SK-N-SH treated with all-trans-retinoic acid at 6 μM for 48 hours (cell line): ENCODE results near the gene OR10G4.

Experiments used
- ATAC-seq: fragments of 200-7000 bp; cut with Tn5 transposase; 3 replicates; pipeline ENCODE4 v1.9.1; 2020; ENCODE audit warnings: mild to moderate bottlenecking, moderate library complexity
- ARNTL ChIP-seq: fragments of 450-650 bp; formaldehyde crosslinking; IDR thresholded peaks from 2 replicates; pipeline ENCODE4 v1.5.0; 2020; ENCODE audit warnings: low read depth, mild to moderate bottlenecking, moderate library complexity, borderline replicate concordance
- BACH2 ChIP-seq: fragments of 250-450 bp; sonication (Bioruptor Pico); IDR thresholded peaks from 2 replicates; pipeline ENCODE4 v1.9.0; 2021; ENCODE audit warnings: mild to moderate bottlenecking, borderline replicate concordance
- CSDC2 ChIP-seq: fragments of 250-450 bp; sonication (Bioruptor Pico); IDR thresholded peaks from 2 replicates; pipeline ENCODE4 v1.5.0; 2020; ENCODE audit warnings: mild to moderate bottlenecking, moderate library complexity
- ESRRG ChIP-seq: fragments of 250-450 bp; sonication (Bioruptor Pico); IDR thresholded peaks from 2 replicates; pipeline ENCODE4 v1.6.1; 2021; ENCODE audit warnings: mild to moderate bottlenecking
- GLIS3 ChIP-seq: fragments of 250-450 bp; sonication (Bioruptor Pico); IDR thresholded peaks from 2 replicates; pipeline ENCODE4 v1.5.0; 2020; ENCODE audit warnings: mild to moderate bottlenecking, moderate library complexity
- ISL1 ChIP-seq: fragments of 250-450 bp; sonication (Bioruptor Pico); IDR thresholded peaks from 2 replicates; pipeline ENCODE4 v2.1.2; 2022; ENCODE audit warnings: mild to moderate bottlenecking, moderate library complexity
- OSR1 ChIP-seq: fragments of 250-450 bp; sonication (Bioruptor Pico); IDR thresholded peaks from 2 replicates; pipeline ENCODE4 v1.8.0; 2022; ENCODE audit warnings: moderate library complexity, mild to moderate bottlenecking, inconsistent platforms
- PPARA ChIP-seq: fragments of 250-450 bp; sonication (Bioruptor Pico); IDR thresholded peaks from 2 replicates; pipeline ENCODE4 v1.5.0; 2020; ENCODE audit warnings: mild to moderate bottlenecking, borderline replicate concordance
- RARB ChIP-seq: fragments of 250-450 bp; sonication (Bioruptor Pico); IDR thresholded peaks from 2 replicates; pipeline ENCODE4 v1.8.0; 2021; ENCODE audit warnings: mild to moderate bottlenecking, moderate library complexity
- SNAI2 ChIP-seq: fragments of 250-450 bp; sonication (Bioruptor Pico); IDR thresholded peaks from 2 replicates; pipeline ENCODE4 v1.5.0; 2020; ENCODE audit warnings: mild to moderate bottlenecking, moderate library complexity
- TCF4 ChIP-seq: fragments of 250-450 bp; sonication (Bioruptor Pico); IDR thresholded peaks from 2 replicates; pipeline ENCODE4 v1.8.0; 2021; ENCODE audit warnings: mild to moderate bottlenecking, moderate library complexity, borderline replicate concordance
- ZFP3 ChIP-seq: fragments of 250-450 bp; sonication (Bioruptor Pico); IDR thresholded peaks from 2 replicates; pipeline ENCODE4 v1.5.0; 2020; ENCODE audit warnings: mild to moderate bottlenecking, moderate library complexity
- ZFP30 ChIP-seq: fragments of 450-650 bp; formaldehyde crosslinking; IDR thresholded peaks from 2 replicates; pipeline ENCODE4 v1.5.0; 2022; ENCODE audit warnings: mild to moderate bottlenecking, moderate library complexity
- ZNF565 ChIP-seq: fragments of 450-650 bp; formaldehyde crosslinking; conservative IDR thresholded peaks from 2 replicates; pipeline ENCODE4 v1.5.0; 2020; ENCODE audit warnings: low read depth, mild to moderate bottlenecking, moderate library complexity
- ZNF8 ChIP-seq: fragments of 450-650 bp; formaldehyde crosslinking; IDR thresholded peaks from 2 replicates; pipeline ENCODE4 v1.5.0; 2020; ENCODE audit warnings: mild to moderate bottlenecking, moderate library complexity
- TF ChIP-seq, protein P1 (sequence below): fragments of 250-450 bp; sonication (Bioruptor Pico); IDR thresholded peaks from 2 replicates; pipeline ENCODE4 v1.5.0; 2020; ENCODE audit warnings: mild to moderate bottlenecking, moderate library complexity
- TF ChIP-seq, protein P2 (sequence below): fragments of 250-450 bp; sonication (Bioruptor Pico); IDR thresholded peaks from 2 replicates; pipeline ENCODE4 v1.5.1; 2020; ENCODE audit warnings: low read depth, mild to moderate bottlenecking, moderate library complexity
- TF ChIP-seq, protein P3 (sequence below): fragments of 250-450 bp; sonication (Bioruptor Pico); IDR thresholded peaks from 2 replicates; pipeline ENCODE4 v1.5.1; 2021; ENCODE audit warnings: mild to moderate bottlenecking, moderate library complexity
- TF ChIP-seq, protein P4 (sequence below): fragments of 250-450 bp; sonication (Bioruptor Pico); IDR thresholded peaks from 2 replicates; pipeline ENCODE4 v1.8.0; 2020; ENCODE audit warnings: mild to moderate bottlenecking, moderate library complexity, borderline replicate concordance

The OR10G4 gene, protein sequence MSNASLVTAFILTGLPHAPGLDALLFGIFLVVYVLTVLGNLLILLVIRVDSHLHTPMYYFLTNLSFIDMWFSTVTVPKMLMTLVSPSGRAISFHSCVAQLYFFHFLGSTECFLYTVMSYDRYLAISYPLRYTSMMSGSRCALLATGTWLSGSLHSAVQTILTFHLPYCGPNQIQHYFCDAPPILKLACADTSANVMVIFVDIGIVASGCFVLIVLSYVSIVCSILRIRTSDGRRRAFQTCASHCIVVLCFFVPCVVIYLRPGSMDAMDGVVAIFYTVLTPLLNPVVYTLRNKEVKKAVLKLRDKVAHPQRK

DNA sequence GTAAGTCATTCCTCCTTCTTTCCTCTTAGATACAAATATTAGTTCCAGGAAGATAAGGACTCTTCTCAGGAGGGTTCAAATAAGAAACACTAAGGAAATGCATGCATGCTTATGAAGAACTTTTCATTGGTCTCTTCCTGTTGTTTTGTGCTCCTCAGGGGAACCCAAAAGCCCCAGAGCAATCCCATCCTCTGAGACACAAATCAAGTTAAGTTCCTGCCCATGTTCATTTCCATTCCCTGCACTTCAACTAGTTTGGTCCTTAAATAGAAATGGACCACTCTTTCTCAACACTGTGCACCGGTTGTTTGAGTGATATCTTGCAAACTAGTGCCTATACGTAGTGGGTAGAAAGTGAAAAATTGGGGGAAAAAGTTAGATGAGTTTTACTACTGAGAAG is at the start of gene OR10G4:
TSS of gene OR10G4 (plus strand) at position 301 of the 400 bp plus-strand sequence. CDS start 2,578 bp downstream, outside the sequence.
- no peak for TF ChIP-seq RARB (CRISPR knock-in tag)
- TF ChIP-seq ZFP30 (CRISPR knock-in tag) = no peak
- no peak for TF ChIP-seq ARNTL (CRISPR knock-in tag)
- TF ChIP-seq ISL1 = no peak
- TF ChIP-seq ZFP3 (CRISPR knock-in tag) = no peak
- no peak for TF ChIP-seq BACH2 (CRISPR knock-in tag)
- no peak for TF ChIP-seq ZNF565 (CRISPR knock-in tag)
- TF ChIP-seq, protein P1, sequence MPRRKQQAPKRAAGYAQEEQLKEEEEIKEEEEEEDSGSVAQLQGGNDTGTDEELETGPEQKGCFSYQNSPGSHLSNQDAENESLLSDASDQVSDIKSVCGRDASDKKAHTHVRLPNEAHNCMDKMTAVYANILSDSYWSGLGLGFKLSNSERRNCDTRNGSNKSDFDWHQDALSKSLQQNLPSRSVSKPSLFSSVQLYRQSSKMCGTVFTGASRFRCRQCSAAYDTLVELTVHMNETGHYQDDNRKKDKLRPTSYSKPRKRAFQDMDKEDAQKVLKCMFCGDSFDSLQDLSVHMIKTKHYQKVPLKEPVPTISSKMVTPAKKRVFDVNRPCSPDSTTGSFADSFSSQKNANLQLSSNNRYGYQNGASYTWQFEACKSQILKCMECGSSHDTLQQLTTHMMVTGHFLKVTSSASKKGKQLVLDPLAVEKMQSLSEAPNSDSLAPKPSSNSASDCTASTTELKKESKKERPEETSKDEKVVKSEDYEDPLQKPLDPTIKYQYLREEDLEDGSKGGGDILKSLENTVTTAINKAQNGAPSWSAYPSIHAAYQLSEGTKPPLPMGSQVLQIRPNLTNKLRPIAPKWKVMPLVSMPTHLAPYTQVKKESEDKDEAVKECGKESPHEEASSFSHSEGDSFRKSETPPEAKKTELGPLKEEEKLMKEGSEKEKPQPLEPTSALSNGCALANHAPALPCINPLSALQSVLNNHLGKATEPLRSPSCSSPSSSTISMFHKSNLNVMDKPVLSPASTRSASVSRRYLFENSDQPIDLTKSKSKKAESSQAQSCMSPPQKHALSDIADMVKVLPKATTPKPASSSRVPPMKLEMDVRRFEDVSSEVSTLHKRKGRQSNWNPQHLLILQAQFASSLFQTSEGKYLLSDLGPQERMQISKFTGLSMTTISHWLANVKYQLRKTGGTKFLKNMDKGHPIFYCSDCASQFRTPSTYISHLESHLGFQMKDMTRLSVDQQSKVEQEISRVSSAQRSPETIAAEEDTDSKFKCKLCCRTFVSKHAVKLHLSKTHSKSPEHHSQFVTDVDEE (CRISPR knock-in tag) = no peak
- ATAC-seq = no peak

- no peak for TF ChIP-seq ZNF565 (CRISPR knock-in tag)
- no peak for TF ChIP-seq CSDC2 (CRISPR knock-in tag)
- no peak for TF ChIP-seq RARB (CRISPR knock-in tag)
- TF ChIP-seq, protein P2, sequence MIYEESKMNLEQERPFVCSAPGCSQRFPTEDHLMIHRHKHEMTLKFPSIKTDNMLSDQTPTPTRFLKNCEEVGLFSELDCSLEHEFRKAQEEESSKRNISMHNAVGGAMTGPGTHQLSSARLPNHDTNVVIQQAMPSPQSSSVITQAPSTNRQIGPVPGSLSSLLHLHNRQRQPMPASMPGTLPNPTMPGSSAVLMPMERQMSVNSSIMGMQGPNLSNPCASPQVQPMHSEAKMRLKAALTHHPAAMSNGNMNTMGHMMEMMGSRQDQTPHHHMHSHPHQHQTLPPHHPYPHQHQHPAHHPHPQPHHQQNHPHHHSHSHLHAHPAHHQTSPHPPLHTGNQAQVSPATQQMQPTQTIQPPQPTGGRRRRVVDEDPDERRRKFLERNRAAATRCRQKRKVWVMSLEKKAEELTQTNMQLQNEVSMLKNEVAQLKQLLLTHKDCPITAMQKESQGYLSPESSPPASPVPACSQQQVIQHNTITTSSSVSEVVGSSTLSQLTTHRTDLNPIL (CRISPR knock-in tag) = no peak
Observed at GRCh38 chr11:123973816-123974215, 39.0 kb upstream of the OR10G4 start.

GRCh38 chr11:123976770-123977560 is 35.8 kb upstream of the OR10G4 start:
- ATAC-seq = no peak
- TF ChIP-seq ESRRG (CRISPR knock-in tag) (no peak), RARB (CRISPR knock-in tag) (no peak), OSR1 (CRISPR knock-in tag) (no peak), ZNF8 (no peak), PPARA (no peak), BACH2 (CRISPR knock-in tag) (no peak)
- TF ChIP-seq, protein P3, sequence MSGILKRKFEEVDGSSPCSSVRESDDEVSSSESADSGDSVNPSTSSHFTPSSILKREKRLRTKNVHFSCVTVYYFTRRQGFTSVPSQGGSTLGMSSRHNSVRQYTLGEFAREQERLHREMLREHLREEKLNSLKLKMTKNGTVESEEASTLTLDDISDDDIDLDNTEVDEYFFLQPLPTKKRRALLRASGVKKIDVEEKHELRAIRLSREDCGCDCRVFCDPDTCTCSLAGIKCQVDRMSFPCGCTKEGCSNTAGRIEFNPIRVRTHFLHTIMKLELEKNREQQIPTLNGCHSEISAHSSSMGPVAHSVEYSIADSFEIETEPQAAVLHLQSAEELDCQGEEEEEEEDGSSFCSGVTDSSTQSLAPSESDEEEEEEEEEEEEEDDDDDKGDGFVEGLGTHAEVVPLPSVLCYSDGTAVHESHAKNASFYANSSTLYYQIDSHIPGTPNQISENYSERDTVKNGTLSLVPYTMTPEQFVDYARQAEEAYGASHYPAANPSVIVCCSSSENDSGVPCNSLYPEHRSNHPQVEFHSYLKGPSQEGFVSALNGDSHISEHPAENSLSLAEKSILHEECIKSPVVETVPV (CRISPR knock-in tag) = no peak

More at GRCh38 chr11:123973816-123974215, 39.0 kb upstream of the OR10G4 start:
- peak; percentile 72 for ATAC-seq

DNA sequence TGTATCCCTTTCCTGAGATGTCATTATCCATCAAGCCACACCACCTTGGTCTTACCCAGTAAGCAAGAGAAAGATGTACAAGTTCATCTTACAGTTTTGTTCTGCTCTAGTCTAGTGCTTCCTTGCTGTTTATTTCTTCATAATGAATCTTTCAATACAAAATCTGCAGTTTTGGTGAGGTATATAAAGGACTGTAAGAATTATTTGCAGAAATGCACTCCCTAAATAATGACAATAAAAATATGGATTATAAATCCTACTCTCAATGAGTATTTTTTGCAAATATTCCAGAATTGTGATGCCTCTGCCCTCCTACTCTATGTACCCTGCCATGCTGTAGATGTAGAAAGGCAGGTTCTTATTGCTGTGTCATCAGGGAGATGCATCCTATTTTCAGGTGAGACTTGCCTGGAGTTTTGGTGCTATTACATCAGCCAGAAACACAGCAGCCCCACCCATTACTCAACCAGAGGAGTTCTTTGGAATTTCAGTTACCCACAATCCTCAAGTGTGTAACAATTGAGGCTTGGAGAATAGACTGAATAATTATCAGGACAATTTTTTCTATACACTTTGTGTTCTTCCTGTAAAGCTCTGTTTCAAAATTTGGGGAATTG is 35.0 kb upstream of the OR10G4 start, which contains the start of gene OR10S1:
TSS of gene OR10S1 (minus strand) at position 51 of the 617 bp plus-strand sequence. CDS start 117 bp downstream, outside the sequence.
- ATAC-seq = no peak
- TF ChIP-seq ARNTL (CRISPR knock-in tag) (no peak), CSDC2 (CRISPR knock-in tag) (no peak), ZNF8 (no peak), TCF4 (CRISPR knock-in tag) (no peak), ESRRG (CRISPR knock-in tag) (no peak), ZFP3 (CRISPR knock-in tag) (no peak), PPARA (no peak), GLIS3 (no peak), SNAI2 (CRISPR knock-in tag) (no peak), OSR1 (CRISPR knock-in tag) (no peak), ZFP30 (CRISPR knock-in tag) (no peak)
- TF ChIP-seq, protein P4, sequence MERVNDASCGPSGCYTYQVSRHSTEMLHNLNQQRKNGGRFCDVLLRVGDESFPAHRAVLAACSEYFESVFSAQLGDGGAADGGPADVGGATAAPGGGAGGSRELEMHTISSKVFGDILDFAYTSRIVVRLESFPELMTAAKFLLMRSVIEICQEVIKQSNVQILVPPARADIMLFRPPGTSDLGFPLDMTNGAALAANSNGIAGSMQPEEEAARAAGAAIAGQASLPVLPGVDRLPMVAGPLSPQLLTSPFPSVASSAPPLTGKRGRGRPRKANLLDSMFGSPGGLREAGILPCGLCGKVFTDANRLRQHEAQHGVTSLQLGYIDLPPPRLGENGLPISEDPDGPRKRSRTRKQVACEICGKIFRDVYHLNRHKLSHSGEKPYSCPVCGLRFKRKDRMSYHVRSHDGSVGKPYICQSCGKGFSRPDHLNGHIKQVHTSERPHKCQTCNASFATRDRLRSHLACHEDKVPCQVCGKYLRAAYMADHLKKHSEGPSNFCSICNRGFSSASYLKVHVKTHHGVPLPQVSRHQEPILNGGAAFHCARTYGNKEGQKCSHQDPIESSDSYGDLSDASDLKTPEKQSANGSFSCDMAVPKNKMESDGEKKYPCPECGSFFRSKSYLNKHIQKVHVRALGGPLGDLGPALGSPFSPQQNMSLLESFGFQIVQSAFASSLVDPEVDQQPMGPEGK (CRISPR knock-in tag) = no peak
- TF ChIP-seq, protein P2 (CRISPR knock-in tag) = no peak
